Common myeloid progenitor, CD34-positive (primary cell): ENCODE data around the gene FAM47E.
A peak's percentile ranks its signal among the peaks of the same experiment; 100 is the strongest.

Experiments
- CTCF ChIA-PET: fragments of 350-600 bp; sonication (Branson Sonifier 250); formaldehyde crosslinking; loops from one replicate; lab custom pipeline; 2021; ENCODE audit warnings: antibody characterized with exemption; lab: Charles Lee
- POLR2A ChIA-PET: fragments of 350-600 bp; sonication (Branson Sonifier 250); formaldehyde crosslinking; loops from one replicate; lab custom pipeline; 2021; ENCODE audit warnings: antibody characterized with exemption; lab: Charles Lee
- DNase-seq, 3 donors: peaks; one replicate each; pipeline versions ENCODE4 v3.0.0 to v3.0.0-alpha.2; 2013
- H3K27ac ChIP-seq, 2 experiments: 1 replicate in 1 of 2; 2 replicates in 1 of 2; pipeline ENCODE4 v1.7.0; 2013; ENCODE audit warnings: inconsistent platforms in 2 of 2, low read length in 2 of 2, mild to moderate bottlenecking in 2 of 2, low read depth in 1 of 2, moderate library complexity in 1 of 2; ENCODE audit not compliant: severe bottlenecking in 2 of 2, insufficient read depth in 1 of 2, poor library complexity in 1 of 2
- H3K27me3 ChIP-seq, 5 experiments: replicated peaks in 2 of 5; 1 replicate in 3 of 5; 2 replicates in 2 of 5; pipeline versions ENCODE4 v1.6.1 to v1.7.0; 2013; ENCODE audit warnings: low read length in 4 of 5, mild to moderate bottlenecking in 2 of 5, moderate library complexity in 2 of 5, inconsistent platforms in 1 of 5; ENCODE audit not compliant: insufficient read depth in 5 of 5, control insufficient read depth in 4 of 5
- H3K36me3 ChIP-seq, 4 experiments: 1 replicate in 2 of 4; 2 replicates in 2 of 4; pipeline versions ENCODE4 v1.6.1 to v1.7.0; 2013; ENCODE audit warnings: low read length in 3 of 4, control low read depth in 1 of 4, mild to moderate bottlenecking in 1 of 4; ENCODE audit not compliant: control insufficient read depth in 4 of 4, insufficient read depth in 4 of 4
- H3K4me1 ChIP-seq, 4 experiments: 1 replicate in 3 of 4; 2 replicates in 1 of 4; pipeline versions ENCODE4 v1.6.1 to v1.7.1; 2013; ENCODE audit warnings: low read length in 3 of 4, mild to moderate bottlenecking in 3 of 4, control low read depth in 1 of 4, inconsistent platforms in 1 of 4, moderate library complexity in 1 of 4; ENCODE audit not compliant: control insufficient read depth in 4 of 4, insufficient read depth in 4 of 4; ENCODE audit errors: control extremely low read depth in 1 of 4
- H3K4me3 ChIP-seq, 7 experiments: 1 replicate in 4 of 7; 2 replicates in 3 of 7; pipeline versions ENCODE4 v1.5.1 to v1.7.0; 2013; ENCODE audit warnings: mild to moderate bottlenecking in 7 of 7, low read length in 6 of 7, moderate library complexity in 6 of 7, inconsistent platforms in 2 of 7, low read depth in 2 of 7, control low read depth in 1 of 7; ENCODE audit not compliant: insufficient read depth in 4 of 7, control insufficient read depth in 1 of 7; ENCODE audit errors: extremely low read depth in 1 of 7
- H3K9me3 ChIP-seq, 5 experiments: 1 replicate in 4 of 5; 2 replicates in 1 of 5; pipeline versions ENCODE4 v1.6.1 to v1.7.1; 2013; ENCODE audit warnings: low read length in 4 of 5, mild to moderate bottlenecking in 2 of 5, inconsistent platforms in 1 of 5, low read depth in 1 of 5, moderate library complexity in 1 of 5; ENCODE audit not compliant: control insufficient read depth in 4 of 5, insufficient read depth in 2 of 5; ENCODE audit errors: control extremely low read depth in 1 of 5
- WGBS: methylation state at CpG from one replicate; pipeline ENCODE4 v1.1.5; 2013; ENCODE audit not compliant: insufficient coverage; 5-methylcytosine and 5-hydroxymethylcytosine counted together

Gene FAM47E

DNA sequence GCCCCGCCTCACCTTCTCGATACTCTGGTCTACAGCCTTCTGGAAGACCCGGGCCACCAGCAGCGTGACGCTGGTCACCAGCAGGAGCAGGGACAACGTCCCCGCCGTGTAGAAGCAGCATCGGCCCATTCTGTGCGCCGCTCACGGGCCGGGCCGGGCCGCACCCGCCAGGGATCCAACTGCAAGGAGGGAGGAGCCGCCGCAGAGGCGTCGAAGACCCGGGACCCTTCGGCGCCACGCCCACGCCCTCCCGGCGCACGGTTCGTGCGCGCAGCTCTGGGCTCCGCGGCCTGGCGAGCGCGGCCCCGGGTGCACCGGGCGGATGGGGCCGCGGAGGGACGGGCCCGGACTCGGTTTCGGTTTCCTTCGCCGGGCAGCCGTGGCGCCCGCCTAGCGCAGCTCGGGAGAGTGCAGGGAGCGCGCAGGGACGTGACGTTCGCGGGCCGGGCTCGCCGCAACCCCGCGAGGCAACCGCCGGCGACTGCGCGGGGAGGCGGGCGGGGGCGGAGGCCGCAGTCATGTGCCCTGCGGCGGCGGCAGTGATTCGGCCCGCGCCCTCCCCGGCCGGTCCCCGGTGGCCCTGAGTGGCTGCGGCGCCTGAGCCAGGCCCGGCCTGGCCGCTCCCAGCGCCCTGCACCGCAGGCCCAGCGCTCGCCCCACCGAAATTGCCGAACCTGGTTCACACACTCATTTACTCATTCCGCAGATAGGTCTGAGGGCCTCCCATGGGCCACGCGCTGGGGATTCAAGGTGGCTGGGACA is 37.9 kb upstream of the FAM47E start, which contains the start of gene SCARB2:
Gene SCARB2, minus strand, starts transcription at position 410 of the 762 bp plus-strand sequence. Its CDS starts 281 bp downstream, at position 129.
- ChIA-PET POLR2A (interaction anchor here (1.5 kb wide), 1 partner anchor 14 kb away, joined by 8 read pairs; no protein-coding TSS in a partner anchor), CTCF (interaction anchor here (1.0 to 2.2 kb wide), 4 partner anchors 14 to 92 kb away, joined by 3 to 5 read pairs (median 4); partner anchors contain the start of gene FAM47E)
- Histone ChIP-seq H3K4me3 (peak within 1 kb of the TSS; percentile 73 to 94 (median 83)), H3K4me1 (peaks cover 27 to 69% (median 51%) of the 10 kb centered on the region in 4 experiments), H3K36me3 (no peaks in the 10 kb centered on the region), H3K27ac (peak within 1 kb of the TSS; percentile 78 to 88), H3K27me3 (no peaks in the 10 kb centered on the region), H3K9me3 (no peaks in the 10 kb centered on the region)
- under 1% methylated on average over 74 of the region's 94 CpGs for WGBS
- peak; percentile 82 to 94 (median 92) for DNase-seq

DNA sequence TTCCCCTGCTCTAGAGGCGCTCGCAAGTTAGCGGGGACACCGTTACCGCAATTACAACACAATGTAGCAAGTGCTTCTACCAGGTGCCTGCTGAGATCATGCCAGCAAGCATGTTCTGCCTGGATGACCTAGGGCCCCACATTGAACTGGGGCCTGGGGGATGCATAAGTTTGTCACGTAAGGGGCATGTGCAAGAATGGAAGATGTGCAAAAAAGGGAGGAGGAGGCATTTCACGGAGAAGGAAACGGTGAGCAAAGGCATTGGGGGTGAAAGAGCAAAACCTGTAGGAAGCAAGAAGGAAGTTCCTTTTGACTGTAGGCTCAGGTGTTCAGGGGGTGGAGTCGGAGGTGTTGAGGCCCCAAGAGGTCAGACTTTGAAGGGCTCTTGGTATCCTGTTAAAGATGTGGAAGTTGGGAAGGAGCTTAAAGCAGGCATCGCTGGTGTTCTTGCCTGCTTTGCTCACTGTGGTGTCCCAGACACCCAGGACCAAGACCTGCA is 37.3 kb upstream of the FAM47E start:
- POLR2A ChIA-PET: no interaction called here
- DNase-seq: peak in 1 of 3 donors; percentile 79

GRCh38 chr4:76215077-76215476 is 36.4 kb upstream of the FAM47E start:
- POLR2A ChIA-PET: no interaction called here
- WGBS: no CpG with 5 or more reads among the region's 3 CpGs
- DNase-seq: no peak
- CTCF ChIA-PET: interaction anchor here (0.9 to 2.5 kb wide), 5 partner anchors 10 to 163 kb away, joined by 3 to 17 read pairs (median 6); no protein-coding TSS in a partner anchor
- Histone ChIP-seq H3K4me3 (peak overlapping the region in 3 of 7 experiments; percentile 79 to 94 (median 91)), H3K27me3 (no peaks in the 10 kb centered on the region), H3K9me3 (no peaks in the 10 kb centered on the region), H3K27ac (no peak overlapping the region), H3K4me1 (peaks cover 19 to 55% (median 44%) of the 10 kb centered on the region in 4 experiments), H3K36me3 (no peaks in the 10 kb centered on the region)

More for the DNA sequence above, 37.3 kb upstream of the FAM47E start:
- H3K27me3 ChIP-seq: no peaks in the 10 kb centered on the region
- CTCF ChIA-PET: interaction anchor here (1.0 to 2.5 kb wide), 4 partner anchors 11 to 91 kb away, joined by 4 to 17 read pairs (median 7); no protein-coding TSS in a partner anchor
- H3K4me3 ChIP-seq: peak overlapping the region; percentile 73 to 94 (median 83)
- 9% methylated on average over 7 of the region's 10 CpGs for WGBS
- no peaks in the 10 kb centered on the region for H3K9me3 ChIP-seq
- H3K4me1 ChIP-seq: peaks cover 23 to 63% (median 47%) of the 10 kb centered on the region in 4 experiments
- H3K27ac ChIP-seq: peak overlapping the region; percentile 78 to 88
- no peaks in the 10 kb centered on the region for H3K36me3 ChIP-seq

- H3K9me3 ChIP-seq: no peaks in the 10 kb centered on the region
- no CpG with 5 or more reads among the region's 2 CpGs for WGBS
- H3K4me1 ChIP-seq: peaks cover 15 to 40% (median 31%) of the 10 kb centered on the region in 4 experiments
- H3K27ac ChIP-seq: no peak overlapping the region
- H3K27me3 ChIP-seq: no peaks in the 10 kb centered on the region
- ChIA-PET CTCF (interaction anchor here (1.7 to 2.5 kb wide), 3 partner anchors 9 to 37 kb away, joined by 5 to 17 read pairs (median 8); no protein-coding TSS in a partner anchor), POLR2A (interaction anchor here (0.6 kb wide), 1 partner anchor 18 kb away, joined by 3 read pairs; no protein-coding TSS in a partner anchor)
- DNase-seq: no peak
- H3K36me3 ChIP-seq: no peaks in the 10 kb centered on the region
- H3K4me3 ChIP-seq: no peak overlapping the region
Measured at GRCh38 chr4:76216524-76216923, 35.0 kb upstream of the FAM47E start.

DNA sequence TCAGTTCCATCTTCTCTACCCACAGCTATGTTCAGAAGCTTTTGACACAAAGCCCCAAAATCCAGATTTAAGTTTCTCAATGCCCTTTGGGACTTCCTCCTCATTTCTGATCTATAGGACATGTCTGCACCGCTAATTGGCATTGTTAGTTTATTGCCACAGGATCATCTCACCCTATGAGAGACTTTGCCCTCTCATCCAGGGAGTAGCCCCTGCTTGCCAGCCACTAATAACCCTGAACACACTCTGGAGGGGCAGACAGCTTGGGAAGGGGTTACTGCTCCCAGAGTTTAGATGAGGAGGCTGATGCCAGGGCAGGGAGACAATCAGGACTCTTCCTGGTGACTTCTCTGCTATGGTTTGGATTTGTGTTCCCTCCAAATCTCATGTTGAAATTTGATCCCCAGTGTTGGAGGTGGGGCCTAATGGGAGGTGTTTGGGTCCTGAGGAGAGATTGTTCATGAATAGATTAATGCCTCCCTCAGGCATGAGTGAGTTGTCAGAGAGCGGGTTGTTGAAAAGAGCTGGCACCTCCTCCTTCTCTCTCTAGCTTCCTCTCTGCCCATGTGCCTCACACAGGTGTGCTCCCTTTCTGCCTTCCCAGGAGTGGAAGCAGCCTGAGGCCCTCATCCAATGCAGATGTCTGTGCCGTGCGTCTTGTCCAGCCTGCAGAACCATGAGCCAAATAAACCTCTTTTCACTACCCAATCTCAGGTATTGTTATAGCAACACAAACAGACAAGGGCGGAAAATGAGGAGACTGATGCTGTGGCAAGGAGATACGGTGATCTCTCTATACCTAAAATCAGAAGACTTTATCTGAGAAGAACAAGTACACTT is 34.3 kb upstream of the FAM47E start:
- Histone ChIP-seq H3K4me1 (peaks cover 15 to 34% (median 24%) of the 10 kb centered on the region in 4 experiments), H3K4me3 (no peak overlapping the region), H3K36me3 (no peaks in the 10 kb centered on the region), H3K27me3 (no peaks in the 10 kb centered on the region), H3K27ac (no peak overlapping the region), H3K9me3 (no peaks in the 10 kb centered on the region)
- DNase-seq: no peak
- CTCF ChIA-PET: interaction anchor here (1.7 kb wide), 1 partner anchor 38 kb away, joined by 5 read pairs; no protein-coding TSS in a partner anchor
- POLR2A ChIA-PET: interaction anchor here (0.6 kb wide), 1 partner anchor 18 kb away, joined by 3 read pairs; no protein-coding TSS in a partner anchor
- WGBS: 100% methylated on average over 2 of the region's 6 CpGs

DNA sequence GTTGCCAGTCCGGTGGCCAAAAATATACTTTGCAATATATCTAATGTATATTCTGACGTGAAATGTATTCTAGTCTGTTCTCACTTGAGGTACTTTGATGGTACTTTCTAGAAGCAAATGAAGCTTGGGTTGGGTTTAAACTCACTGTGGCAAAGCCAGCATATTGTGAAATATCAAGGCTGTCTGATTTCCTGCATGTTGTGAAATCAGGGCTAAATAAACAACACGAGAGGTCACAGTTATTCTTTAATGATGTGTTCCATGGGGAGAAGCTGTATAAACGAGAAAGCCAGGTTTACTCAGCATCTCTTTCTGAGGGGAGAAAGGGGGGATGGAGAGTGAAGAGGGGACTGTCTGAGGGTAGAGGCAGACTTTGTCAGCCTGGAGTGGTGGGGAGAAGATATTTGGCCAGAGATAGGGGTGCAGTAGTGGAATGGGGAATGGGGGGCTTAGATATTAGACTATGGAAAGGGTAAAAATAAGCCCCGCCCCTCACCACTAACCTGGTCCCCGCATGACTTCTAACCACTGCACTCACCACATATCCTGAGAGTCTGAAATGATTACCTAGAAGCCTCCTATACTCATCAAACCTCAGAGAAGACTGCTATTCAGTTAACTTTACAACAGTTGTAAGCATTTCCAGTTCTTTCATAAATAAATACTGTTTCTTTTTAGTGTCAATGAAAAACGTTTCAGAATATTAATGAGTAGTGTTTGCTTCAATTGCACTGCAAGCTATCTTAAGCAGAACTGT is 32.0 kb upstream of the FAM47E start:
- H3K4me3 ChIP-seq: no peak overlapping the region
- ChIA-PET POLR2A (no interaction called here), CTCF (interaction anchor here (1.1 kb wide), 1 partner anchor 20 kb away, joined by 4 read pairs; no protein-coding TSS in a partner anchor)
- H3K36me3 ChIP-seq: no peaks in the 10 kb centered on the region
- no peaks in the 10 kb centered on the region for H3K27me3 ChIP-seq
- no peak for DNase-seq
- WGBS: 82% methylated on average over 3 of the region's 7 CpGs
- no peaks in the 10 kb centered on the region for H3K9me3 ChIP-seq
- no peak overlapping the region for H3K27ac ChIP-seq
- peaks cover 5 to 17% (median 10%) of the 10 kb centered on the region in 4 experiments for H3K4me1 ChIP-seq
